Fibroblast of lung (primary cell): ENCODE results near the gene TNIK. TPM values are rescaled to one million over a fixed set of nuclear protein-coding genes. Genes with fewer than 3 reads are reported as not detected.
A peak's percentile ranks its signal among the peaks of the same experiment; 100 is the strongest.
"Not testable (repeated sequence)": the region's sequence is repeated elsewhere in the genome, so short reads cannot be mapped to it uniquely, and the experiment has no call there.

Experiments used
- DNase-seq, 2 donors: peaks; one replicate each; pipeline versions ENCODE4 v3.0.0 to v3.0.0-alpha.2; 2010; ENCODE audit warnings: low read depth in 2 of 2
- H2AFZ ChIP-seq: 2 replicates; pipeline ENCODE4 v1.5.1; 2012; ENCODE audit warnings: low read length, control low read depth, inconsistent platforms
- H3K27ac ChIP-seq: 2 replicates; pipeline ENCODE4 v1.5.1; 2011; ENCODE audit warnings: low read length, control low read depth; ENCODE audit not compliant: insufficient read depth
- H3K27me3 ChIP-seq: 2 replicates; pipeline ENCODE4 v1.5.1; 2011; ENCODE audit warnings: mild to moderate bottlenecking, low read length; ENCODE audit not compliant: control insufficient read depth, insufficient read depth
- H3K36me3 ChIP-seq: 2 replicates; pipeline ENCODE4 v1.5.1; 2011; ENCODE audit warnings: low read length; ENCODE audit not compliant: control insufficient read depth, insufficient read depth
- H3K4me1 ChIP-seq: 2 replicates; pipeline ENCODE4 v1.5.1; 2011; ENCODE audit warnings: low read length; ENCODE audit not compliant: control insufficient read depth, insufficient read depth; ENCODE audit errors: extremely low read depth
- H3K4me2 ChIP-seq: 2 replicates; pipeline ENCODE4 v1.5.1; 2011; ENCODE audit warnings: low read length, control low read depth; ENCODE audit not compliant: insufficient read depth; ENCODE audit errors: extremely low read depth
- H3K4me3 ChIP-seq, 4 experiments: fragments of 200-600 bp in 1 of 4; sonication (generic) in 1 of 4; replicated peaks in 1 of 4; 2 replicates each; pipeline ENCODE4 v1.5.1; 2011 to 2016; ENCODE audit warnings: low read length in 4 of 4, low read depth in 3 of 4, mild to moderate bottlenecking in 3 of 4, control low read depth in 2 of 4, inconsistent platforms in 1 of 4, mixed read lengths in 1 of 4; ENCODE audit not compliant: insufficient read depth in 1 of 4; ENCODE audit errors: control extremely low read depth in 1 of 4
- H3K79me2 ChIP-seq: 2 replicates; pipeline ENCODE4 v1.5.1; 2012; ENCODE audit warnings: mild to moderate bottlenecking, low read length, inconsistent platforms; ENCODE audit not compliant: control insufficient read depth, insufficient read depth
- H3K9ac ChIP-seq: 2 replicates; pipeline ENCODE4 v1.5.1; 2011; ENCODE audit warnings: mild to moderate bottlenecking, low read length, control low read depth; ENCODE audit not compliant: insufficient read depth
- H3K9me3 ChIP-seq: 2 replicates; pipeline ENCODE4 v1.5.1; 2012; ENCODE audit warnings: low read depth, low read length; ENCODE audit not compliant: control insufficient read depth, insufficient read depth
- H4K20me1 ChIP-seq: 2 replicates; pipeline ENCODE4 v1.5.1; 2011; ENCODE audit warnings: low read length; ENCODE audit not compliant: control insufficient read depth, insufficient read depth; ENCODE audit errors: extremely low read depth
- CTCF ChIP-seq, 2 donors: IDR thresholded peaks in 1 of 2; conservative IDR thresholded peaks in 1 of 2; 1 replicate in 1 of 2; 2 replicates in 1 of 2; pipeline ENCODE4 v1.5.1; 2011 to 2012; ENCODE audit warnings: low read length in 2 of 2, control low read depth in 1 of 2, inconsistent platforms in 1 of 2, low read depth in 1 of 2, mild to moderate bottlenecking in 1 of 2
- EZH2 ChIP-seq: IDR thresholded peaks from 2 replicates; pipeline ENCODE4 v1.5.1; 2012; ENCODE audit warnings: low read length, control low read depth, mild to moderate bottlenecking; ENCODE audit errors: missing control alignments
- polyA plus RNA-seq, 2 donors: library from polyadenylated mRNA; depleted of rRNA in 1 of 2; stranded (reverse) in 1 of 2; unstranded in 1 of 2; fragments of >200 nt; gene quantifications; 2 replicates each; pipeline ENCODE4 v1.2.1, GENCODE V29; 2011 to 2012; ENCODE audit warnings: missing spikeins in 1 of 2
- total RNA-seq: library from RNA; depleted of rRNA; stranded (reverse); fragments of >200 nt; gene quantifications from 2 replicates; pipeline ENCODE4 v1.2.1, GENCODE V29; 2014

The TNIK gene
- total and polyA plus RNA-seq, 2 donors (not counting 1 experiment from before 2014, with no cell fraction given): 13.8 to 39.3 TPM

- peak in 1 of 2 donors; percentile 6 for DNase-seq
- Histone ChIP-seq H2AFZ (no peak overlapping the region), H3K27ac (no peak overlapping the region), H3K27me3 (no peaks in the 10 kb centered on the region), H3K9ac (no peak overlapping the region), H3K36me3 (no peaks in the 10 kb centered on the region), H3K79me2 (peaks cover 48% of the 10 kb centered on the region), H3K4me2 (peak overlapping the region; percentile 18), H3K9me3 (no peaks in the 10 kb centered on the region), H4K20me1 (no peaks in the 10 kb centered on the region), H3K4me3 (no peak overlapping the region), H3K4me1 (peaks cover 8% of the 10 kb centered on the region)
- TF ChIP-seq CTCF (conservative IDR thresholded peaks at IDR 0.05 in 1 of 2, IDR thresholded peaks at IDR 0.05 in 1 of 2; ENCODE audit: low read depth in 1 of 2, low read length in 2 of 2): peak; percentile 14 to 45
- no peak for TF ChIP-seq EZH2
These were observed 6.9 kb downstream of the TNIK start for GRCh38 chr3:171453180-171453886.

- H3K9ac ChIP-seq: no peak overlapping the region
- no peak overlapping the region for H2AFZ ChIP-seq
- no peak overlapping the region for H3K4me2 ChIP-seq
- no peak overlapping the region for H3K27ac ChIP-seq
- no peaks in the 10 kb centered on the region for H3K27me3 ChIP-seq
- H3K4me3 ChIP-seq: no peak overlapping the region
- DNase-seq: no peak
- TF ChIP-seq CTCF (conservative IDR thresholded peaks at IDR 0.05 in 1 of 2, IDR thresholded peaks at IDR 0.05 in 1 of 2; ENCODE audit: low read depth in 1 of 2, low read length in 2 of 2) (no peak), EZH2 (no peak)
- H4K20me1 ChIP-seq: no peaks in the 10 kb centered on the region
- H3K79me2 ChIP-seq: peaks cover 38% of the 10 kb centered on the region
- H3K9me3 ChIP-seq: no peaks in the 10 kb centered on the region
- H3K36me3 ChIP-seq: no peaks in the 10 kb centered on the region
- peaks cover 5% of the 10 kb centered on the region for H3K4me1 ChIP-seq
These were observed 7.9 kb downstream of the TNIK start for GRCh38 chr3:171452328-171452727.

GRCh38 chr3:171451915-171452314 is 8.3 kb downstream of the TNIK start:
- no peaks in the 10 kb centered on the region for H3K27me3 ChIP-seq
- H3K79me2 ChIP-seq: peaks cover 34% of the 10 kb centered on the region
- TF ChIP-seq EZH2 (no peak), CTCF (conservative IDR thresholded peaks at IDR 0.05 in 1 of 2, IDR thresholded peaks at IDR 0.05 in 1 of 2; ENCODE audit: low read depth in 1 of 2, low read length in 2 of 2) (no peak)
- peaks cover 1% of the 10 kb centered on the region for H3K4me1 ChIP-seq
- no peaks in the 10 kb centered on the region for H3K36me3 ChIP-seq
- no peak overlapping the region for H3K9ac ChIP-seq
- no peaks in the 10 kb centered on the region for H3K9me3 ChIP-seq
- no peaks in the 10 kb centered on the region for H4K20me1 ChIP-seq
- no peak overlapping the region for H3K4me2 ChIP-seq
- no peak overlapping the region for H3K4me3 ChIP-seq
- no peak overlapping the region for H2AFZ ChIP-seq
- no peak for DNase-seq
- no peak overlapping the region for H3K27ac ChIP-seq

GRCh38 chr3:171447579-171447891 is 12.7 kb downstream of the TNIK start:
- Histone ChIP-seq H3K79me2 (peaks cover 20% of the 10 kb centered on the region), H3K4me2 (peak overlapping the region; percentile 3)
- H3K9ac ChIP-seq, DNase-seq, H3K36me3 ChIP-seq, H3K27me3 ChIP-seq, H3K4me3 ChIP-seq, H4K20me1 ChIP-seq, H3K27ac ChIP-seq, H3K4me1 ChIP-seq, H2AFZ ChIP-seq, H3K9me3 ChIP-seq: not testable (repeated sequence)
